Endothelial cell of umbilical vein (primary cell): ENCODE results near the gene FAM53A. TPM values are rescaled to one million over a fixed set of nuclear protein-coding genes. Genes with fewer than 3 reads are reported as not detected.

ENCODE experiments used
- BruUV-seq: library from RNA; stranded (reverse); fragments of 400-500 nt; replicated peaks from 2 replicates; lab custom pipeline; 2021; lab: Mats Ljungman, UMichigan
- CTCF ChIA-PET: fragments of 300-600, 350-600 bp; sonication (Branson Sonifier 250); formaldehyde crosslinking; loops from one replicate; lab custom pipeline; 2021; ENCODE audit warnings: antibody characterized with exemption, inconsistent platforms; lab: Charles Lee
- POLR2A ChIA-PET: fragments of 300-600, 350-600 bp; sonication (Branson Sonifier 250); formaldehyde crosslinking; loops from one replicate; lab custom pipeline; 2021; ENCODE audit warnings: antibody characterized with exemption, inconsistent platforms; lab: Charles Lee
- DNase-seq: peaks from one replicate; pipeline ENCODE4 v3.0.0-alpha.2; 2011; ENCODE audit warnings: low read depth, low spot score
- FAIRE-seq: peaks from 2 replicates; lab custom pipeline; 2011; peaks lifted over from hg19 to GRCh38; lab: Jason Lieb, UNC
- H2AFZ ChIP-seq: 2 replicates; pipeline ENCODE4 v1.6.0; 2012; ENCODE audit warnings: low read depth, low read length, control low read depth, inconsistent platforms
- H3K27ac ChIP-seq: 2 replicates; pipeline ENCODE4 v1.5.1; 2011; ENCODE audit warnings: low read depth, mild to moderate bottlenecking, control low read depth, low read length, moderate library complexity; ENCODE audit not compliant: insufficient read depth
- H3K27me3 ChIP-seq, 2 experiments: 2 replicates each; pipeline versions ENCODE4 v1.6.0 to v1.6.1; 2011; ENCODE audit warnings: low read length in 2 of 2, mixed read lengths in 1 of 2; ENCODE audit not compliant: control insufficient read depth in 2 of 2, insufficient read depth in 2 of 2
- H3K36me3 ChIP-seq, 2 experiments: 2 replicates in 1 of 2; 3 replicates in 1 of 2; pipeline ENCODE4 v1.5.1; 2011; ENCODE audit warnings: low read length in 2 of 2, mild to moderate bottlenecking in 1 of 2, moderate library complexity in 1 of 2; ENCODE audit not compliant: control insufficient read depth in 2 of 2, insufficient read depth in 2 of 2; ENCODE audit errors: extremely low read depth in 1 of 2
- H3K4me1 ChIP-seq: 3 replicates; pipeline ENCODE4 v1.5.1; 2011; ENCODE audit warnings: mild to moderate bottlenecking, low read length; ENCODE audit not compliant: control insufficient read depth, insufficient read depth; ENCODE audit errors: extremely low read depth
- H3K4me2 ChIP-seq: 2 replicates; pipeline ENCODE4 v1.6.1; 2011; ENCODE audit warnings: low read length, control low read depth, mixed read lengths; ENCODE audit not compliant: insufficient read depth
- H3K4me3 ChIP-seq, 3 experiments: fragments of 200-600 bp in 1 of 3; sonication (generic), shearing (Covaris generic) in 1 of 3; replicated peaks in 1 of 3; 2 replicates each; pipeline ENCODE4 v1.5.1; 2011 to 2016; ENCODE audit warnings: control low read depth in 3 of 3, low read length in 3 of 3, mild to moderate bottlenecking in 2 of 3, inconsistent platforms in 1 of 3, low read depth in 1 of 3, moderate library complexity in 1 of 3; ENCODE audit not compliant: insufficient read depth in 1 of 3
- H3K79me2 ChIP-seq: 2 replicates; pipeline ENCODE4 v1.6.0; 2012; ENCODE audit warnings: low read length, inconsistent platforms; ENCODE audit not compliant: control insufficient read depth, insufficient read depth
- H3K9ac ChIP-seq: replicated peaks from 2 replicates; pipeline ENCODE3; 2011; ENCODE audit warnings: low read length, control low read depth; ENCODE audit not compliant: insufficient read depth; ENCODE audit errors: extremely low read depth
- H3K9me1 ChIP-seq: replicated peaks from 3 replicates; pipeline ENCODE4 v1.6.0; 2011; ENCODE audit warnings: mild to moderate bottlenecking, low read length; ENCODE audit not compliant: control insufficient read depth, insufficient read depth; ENCODE audit errors: extremely low read depth
- H3K9me3 ChIP-seq: replicated peaks from 2 replicates; pipeline ENCODE4 v1.5.1; 2012; ENCODE audit warnings: low read length, inconsistent platforms; ENCODE audit not compliant: control insufficient read depth, insufficient read depth
- H4K20me1 ChIP-seq: replicated peaks from 2 replicates; pipeline ENCODE3; 2011; ENCODE audit warnings: mild to moderate bottlenecking, low read length; ENCODE audit not compliant: control insufficient read depth, insufficient read depth; ENCODE audit errors: extremely low read depth
- EZH2 ChIP-seq: IDR thresholded peaks from 2 replicates; pipeline ENCODE4 v1.6.1; 2012; ENCODE audit warnings: borderline replicate concordance, low read depth, mild to moderate bottlenecking, moderate library complexity, low read length, inconsistent platforms; ENCODE audit not compliant: severe bottlenecking
- FOS ChIP-seq: IDR thresholded peaks from 2 replicates; pipeline ENCODE4 v1.6.1; 2011; ENCODE audit warnings: mild to moderate bottlenecking, low read length, moderate library complexity, borderline replicate concordance; ENCODE audit not compliant: insufficient read depth
- GATA2 ChIP-seq: IDR thresholded peaks from 2 replicates; pipeline ENCODE4 v1.7.0; 2011; ENCODE audit warnings: low read depth, mild to moderate bottlenecking, moderate library complexity, mixed read lengths, low read length; ENCODE audit not compliant: insufficient read length, insufficient read depth
- JUN ChIP-seq: IDR thresholded peaks from 2 replicates; pipeline ENCODE4 v1.6.1; 2011; ENCODE audit warnings: borderline replicate concordance, low read depth; ENCODE audit not compliant: insufficient read length, insufficient read depth
- MYC ChIP-seq: IDR thresholded peaks from one replicate; pipeline ENCODE4 v1.6.1; 2011; ENCODE audit warnings: mild to moderate bottlenecking, low read depth, low read length
- POLR2A ChIP-seq: IDR thresholded peaks from 2 replicates; pipeline ENCODE4 v1.6.1; 2012; ENCODE audit warnings: low read depth, mild to moderate bottlenecking, control low read depth, low read length
- POLR2AphosphoS5 ChIP-seq: IDR thresholded peaks from 2 replicates; pipeline ENCODE4 v1.6.1; 2012; ENCODE audit warnings: low read depth, mild to moderate bottlenecking, control low read depth, low read length, moderate library complexity; ENCODE audit not compliant: insufficient read depth
- dilution Hi-C: fragments of 300-500 bp; cut with MboI; formaldehyde crosslinking; loops from one replicate; pipeline ENCODE4 v1.15.0; 2019; ENCODE audit warnings: low sequenced_read_pairs; ENCODE audit not compliant: extremely low pct_ligation_motif_present
- intact Hi-C: fragments of 100-400 bp; cut with micrococcal nuclease; formaldehyde crosslinking; loops from one replicate; pipeline ENCODE4 v1.10.0; 2022
- polyA plus RNA-seq, 4 experiments: library from polyadenylated mRNA; depleted of rRNA in 3 of 4; stranded (reverse) in 3 of 4; unstranded in 1 of 4; fragments of >200 nt; gene quantifications; 2 replicates each; pipeline versions ENCODE4 v1.2.1 to v1.2.3, GENCODE V29; 2011 to 2012; ENCODE audit warnings: missing spikeins in 1 of 4
- total RNA-seq: library from RNA; stranded (reverse); gene quantifications from 2 replicates; pipeline ENCODE4 v1.2.3, GENCODE V29; 2021
- TF ChIP-seq, protein P1 (sequence below), 2 donors: IDR thresholded peaks; 1 replicate in 1 of 2; 2 replicates in 1 of 2; pipeline ENCODE4 v1.5.1; 2011; ENCODE audit warnings: low read length in 2 of 2, mild to moderate bottlenecking in 2 of 2, moderate library complexity in 2 of 2, control low read depth in 1 of 2, inconsistent platforms in 1 of 2, low read depth in 1 of 2; ENCODE audit not compliant: insufficient read depth in 1 of 2; ENCODE audit errors: extremely low read depth in 1 of 2
- TF ChIP-seq, protein P2 (sequence below): IDR thresholded peaks from 2 replicates; pipeline ENCODE4 v1.6.1; 2011; ENCODE audit not compliant: insufficient read depth, insufficient read length

Gene FAM53A
- total and polyA plus RNA-seq, 2 donors (not counting 3 experiments of a cell fraction or from before 2014, with no cell fraction given): 1.3 to 1.7 TPM

DNA sequence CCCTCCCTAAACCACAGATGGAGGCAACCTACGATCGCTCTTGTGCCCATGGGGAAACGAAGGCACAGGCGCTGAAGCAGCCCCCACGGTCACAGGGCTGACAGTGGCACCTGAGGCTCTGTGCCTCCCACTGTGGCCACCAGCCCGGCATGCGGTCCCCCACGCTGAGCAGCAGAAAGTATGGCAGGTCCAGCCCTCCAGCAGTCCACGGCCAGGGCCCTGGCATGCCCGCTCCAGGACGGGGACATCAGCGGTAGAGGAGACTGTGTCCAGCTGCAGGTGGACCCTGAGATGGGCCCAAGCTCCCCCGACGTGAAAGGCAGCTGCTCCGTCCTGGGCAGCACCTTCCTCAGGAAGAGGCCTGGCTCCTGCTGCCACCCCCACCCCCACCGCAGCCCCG lies 61.2 kb downstream of the FAM53A start:
- Histone ChIP-seq H4K20me1 (no peaks in the 10 kb centered on the region), H3K4me1 (no peaks in the 10 kb centered on the region), H3K27me3 (no peaks in the 10 kb centered on the region), H3K4me2 (no peak overlapping the region), H3K9me3 (no peaks in the 10 kb centered on the region), H3K36me3 (no peaks in the 10 kb centered on the region), H2AFZ (no peak overlapping the region), H3K9ac (no peak overlapping the region), H3K27ac (no peak overlapping the region), H3K4me3 (no peak overlapping the region), H3K79me2 (no peaks in the 10 kb centered on the region), H3K9me1 (no peaks in the 10 kb centered on the region)
- BruUV-seq: no TSS peak
- no peak for FAIRE-seq
- no peak for DNase-seq
- CTCF ChIA-PET: no interaction called here
- no peak for TF ChIP-seq POLR2A
- intact Hi-C loops: no loop called here
- dilution Hi-C loops: no loop called here
- POLR2A ChIA-PET: no interaction called here

DNA sequence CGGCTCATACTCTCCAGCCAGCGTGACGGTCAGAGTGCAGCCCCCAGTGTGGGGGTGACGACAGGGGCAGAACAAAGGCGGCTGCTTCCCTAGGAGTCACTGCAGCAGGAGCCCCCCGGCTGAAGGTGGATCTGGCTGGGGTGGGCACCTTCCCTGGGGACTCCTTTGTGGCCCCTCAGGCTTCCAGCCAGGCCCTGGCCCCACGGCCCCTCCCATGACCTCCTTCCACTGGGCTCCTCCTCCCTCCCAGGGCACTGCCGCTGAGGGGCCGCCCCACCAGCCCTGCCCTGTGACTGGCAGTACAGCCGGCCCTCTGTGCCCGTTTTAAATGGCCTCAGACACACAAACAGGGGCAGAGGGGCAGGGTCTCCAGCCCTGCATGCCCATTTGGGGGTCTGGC lies 61.9 kb downstream of the FAM53A start:
- POLR2A ChIA-PET: no interaction called here
- Histone ChIP-seq H3K9ac (no peak overlapping the region), H3K4me1 (no peaks in the 10 kb centered on the region), H3K9me1 (no peaks in the 10 kb centered on the region), H3K27me3 (no peaks in the 10 kb centered on the region), H3K27ac (no peak overlapping the region), H3K4me3 (no peak overlapping the region), H3K79me2 (no peaks in the 10 kb centered on the region), H3K9me3 (no peaks in the 10 kb centered on the region), H2AFZ (no peak overlapping the region), H3K4me2 (no peak overlapping the region), H3K36me3 (no peaks in the 10 kb centered on the region), H4K20me1 (no peaks in the 10 kb centered on the region)
- no peak for FAIRE-seq
- TF ChIP-seq POLR2A: no peak
- TF ChIP-seq MYC: no peak
- no peak for TF ChIP-seq POLR2AphosphoS5
- TF ChIP-seq, protein P1, sequence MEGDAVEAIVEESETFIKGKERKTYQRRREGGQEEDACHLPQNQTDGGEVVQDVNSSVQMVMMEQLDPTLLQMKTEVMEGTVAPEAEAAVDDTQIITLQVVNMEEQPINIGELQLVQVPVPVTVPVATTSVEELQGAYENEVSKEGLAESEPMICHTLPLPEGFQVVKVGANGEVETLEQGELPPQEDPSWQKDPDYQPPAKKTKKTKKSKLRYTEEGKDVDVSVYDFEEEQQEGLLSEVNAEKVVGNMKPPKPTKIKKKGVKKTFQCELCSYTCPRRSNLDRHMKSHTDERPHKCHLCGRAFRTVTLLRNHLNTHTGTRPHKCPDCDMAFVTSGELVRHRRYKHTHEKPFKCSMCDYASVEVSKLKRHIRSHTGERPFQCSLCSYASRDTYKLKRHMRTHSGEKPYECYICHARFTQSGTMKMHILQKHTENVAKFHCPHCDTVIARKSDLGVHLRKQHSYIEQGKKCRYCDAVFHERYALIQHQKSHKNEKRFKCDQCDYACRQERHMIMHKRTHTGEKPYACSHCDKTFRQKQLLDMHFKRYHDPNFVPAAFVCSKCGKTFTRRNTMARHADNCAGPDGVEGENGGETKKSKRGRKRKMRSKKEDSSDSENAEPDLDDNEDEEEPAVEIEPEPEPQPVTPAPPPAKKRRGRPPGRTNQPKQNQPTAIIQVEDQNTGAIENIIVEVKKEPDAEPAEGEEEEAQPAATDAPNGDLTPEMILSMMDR (IDR thresholded peaks at IDR 0.05; ENCODE audit: extremely low read depth in 1 of 2, insufficient read depth in 1 of 2, low read depth in 1 of 2, low read length in 2 of 2): no peak
- TF ChIP-seq, protein P2, sequence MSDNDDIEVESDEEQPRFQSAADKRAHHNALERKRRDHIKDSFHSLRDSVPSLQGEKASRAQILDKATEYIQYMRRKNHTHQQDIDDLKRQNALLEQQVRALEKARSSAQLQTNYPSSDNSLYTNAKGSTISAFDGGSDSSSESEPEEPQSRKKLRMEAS: no peak
- TF ChIP-seq JUN: no peak
- no peak for TF ChIP-seq EZH2
- no peak for TF ChIP-seq GATA2
- TF ChIP-seq FOS: no peak
- BruUV-seq: no TSS peak
- CTCF ChIA-PET: no interaction called here
- DNase-seq: no peak
- intact Hi-C loops: no loop called here
- dilution Hi-C loops: no loop called here
